ENCODE data around the gene GNAS. TPM values are rescaled to one million over a fixed set of nuclear protein-coding genes. Genes with fewer than 3 reads are reported as not detected.

GNAS gene
- 705 to 765 TPM (median 723 TPM) in 5 replicates for total RNA-seq (2022; extraction: Qiagen RNA extraction)

DNA sequence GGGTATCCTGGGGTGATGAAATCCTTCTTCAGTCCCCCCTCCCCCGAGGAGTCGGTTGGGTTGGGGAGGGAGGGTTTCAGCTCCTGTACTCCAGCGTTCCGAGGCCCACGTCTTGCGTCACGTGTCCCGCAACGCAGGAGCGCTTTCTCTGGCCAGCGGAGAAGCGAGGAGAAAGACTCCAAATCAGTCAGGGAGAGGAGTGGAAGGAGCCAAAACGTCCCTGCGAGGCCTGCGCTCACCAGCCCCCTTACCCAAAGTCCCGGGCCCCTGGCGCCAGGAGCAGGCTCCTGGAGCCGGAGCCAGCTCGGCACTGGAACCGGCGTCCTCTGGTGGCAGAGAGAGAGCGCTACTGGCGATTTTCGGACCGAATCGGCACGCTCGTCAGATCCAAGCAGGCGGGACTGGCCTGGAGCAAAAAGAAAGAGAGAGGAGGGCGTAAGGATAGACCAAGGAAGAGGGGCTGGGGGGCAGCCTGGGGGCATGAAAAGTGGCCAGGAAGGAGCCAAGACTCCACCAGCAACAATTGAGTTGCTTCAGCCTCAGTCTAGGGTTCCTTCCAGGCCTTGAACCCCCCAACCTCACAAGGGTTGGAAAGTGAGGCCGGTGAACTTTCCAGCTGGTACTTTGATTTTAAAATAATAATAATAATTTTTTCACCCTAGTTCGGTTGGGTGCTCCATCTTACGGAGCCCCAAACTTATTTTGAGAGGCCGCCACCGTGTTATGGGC lies at the start of gene GNAS:
Gene GNAS (plus strand): TSS at position 174 of the 729 bp plus-strand sequence.

GRCh38 chr20:58850693-58851174 lies 1.8 kb upstream of the GNAS start, which contains the start of gene GNAS-AS1:
Gene GNAS-AS1, minus strand, starts transcription at chr20:58850902.

Other genes with a start within 250 kb of the GNAS start
- gene STX16, start 201.4 kb upstream of the GNAS start, total RNA-seq (2022; extraction: Qiagen RNA extraction): 26.6 to 37.0 TPM (median 30.5 TPM) in 5 replicates
- gene NPEPL1, start 159.9 kb upstream of the GNAS start, total RNA-seq (2022; extraction: Qiagen RNA extraction): 30.7 to 36.0 TPM (median 32.2 TPM) in 5 replicates
- gene GNAS-AS1, start 1.8 kb upstream of the GNAS start, total RNA-seq (2022; extraction: Qiagen RNA extraction): not detected in 5 replicates
- gene NELFCD, start 128.5 kb downstream of the GNAS start, total RNA-seq (2022; extraction: Qiagen RNA extraction): 40.0 to 46.7 TPM (median 44.1 TPM) in 5 replicates
- 165 to 188 TPM (median 181 TPM) in 5 replicates for gene CTSZ, start 154.5 kb downstream of the GNAS start, total RNA-seq (2022; extraction: Qiagen RNA extraction)
- gene TUBB1, start 166.7 kb downstream of the GNAS start, total RNA-seq (2022; extraction: Qiagen RNA extraction): 0.02 to 0.03 TPM (median 0.03 TPM) in 3 of 5 replicates, not detected in the others
- 83.5 to 115 TPM (median 99.6 TPM) in 5 replicates for gene ATP5F1E, start 179.6 kb downstream of the GNAS start, total RNA-seq (2022; extraction: Qiagen RNA extraction)
- 53.6 to 74.2 TPM (median 62.1 TPM) in 5 replicates for gene PRELID3B, start 190.1 kb downstream of the GNAS start, total RNA-seq (2022; extraction: Qiagen RNA extraction)